ENCODE measurements around the gene SPTLC3. TPM values are rescaled to one million over a fixed set of nuclear protein-coding genes. Genes with fewer than 3 reads are reported as not detected.

The SPTLC3 gene
- total and polyA plus RNA-seq, 2 donors (not counting 1 experiment from before 2014, with no cell fraction given), result not detected

DNA sequence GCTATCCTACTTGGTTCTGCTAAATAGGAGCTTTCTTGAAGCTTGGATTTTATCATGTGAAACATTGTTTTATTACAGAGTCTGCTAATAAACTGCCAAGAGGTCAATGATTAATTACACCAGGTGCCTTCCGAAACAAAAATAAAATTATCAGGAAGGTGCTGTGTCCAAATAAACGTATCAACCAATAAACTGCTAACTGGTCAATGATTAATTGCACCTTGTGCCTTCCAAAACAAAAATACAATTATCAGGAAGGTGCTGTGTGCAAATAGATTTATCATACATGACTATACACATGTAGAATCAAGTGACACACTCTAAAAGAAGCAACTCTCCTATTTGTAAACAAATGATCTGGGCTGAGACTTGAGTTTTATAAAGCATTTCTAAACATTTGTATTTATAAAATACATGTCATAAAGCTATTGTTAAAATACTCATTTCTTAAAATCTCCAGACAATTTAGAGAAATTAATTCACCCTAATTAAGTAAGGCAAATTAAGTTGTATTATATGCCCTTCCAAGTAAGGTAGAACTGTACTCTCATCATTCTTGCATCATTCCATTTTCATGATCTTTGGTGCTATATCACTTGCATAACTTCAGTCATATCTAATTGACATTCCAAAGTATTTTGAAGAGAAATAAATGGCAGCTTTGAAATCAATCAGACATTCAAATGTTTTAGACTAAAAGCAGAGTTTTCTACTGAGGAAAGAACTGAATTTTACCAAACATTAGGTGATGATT lies 26.8 kb downstream of the SPTLC3 start:
- H3K4me3 ChIP-seq (ENCODE audit: control extremely low read depth in 1 of 5, extremely low read depth in 1 of 5, insufficient read depth in 1 of 5, low read depth in 2 of 5, low read length in 4 of 5), result no peak overlapping the region
- no peaks in the 10 kb centered on the region for H3K4me1 ChIP-seq (ENCODE audit: control insufficient read depth in 2 of 2, insufficient read depth in 2 of 2, low read length in 2 of 2)
- CTCF ChIA-PET, result no interaction called here
- H3K4me1 Mint-ChIP-seq, result no peaks in the 10 kb centered on the region
- no peaks in the 10 kb centered on the region for H3K9me3 Mint-ChIP-seq (ENCODE audit: insufficient read depth)
- H3K27ac Mint-ChIP-seq, result no peak overlapping the region
- H4K20me1 ChIP-seq (ENCODE audit: control insufficient read depth, insufficient read depth, low read length, poor library complexity, severe bottlenecking), result no peaks in the 10 kb centered on the region
- intact Hi-C loops (cut with micrococcal nuclease), result no loop called here
- TF ChIP-seq EZH2 (IDR thresholded peaks at IDR 0.05; ENCODE audit: borderline replicate concordance, insufficient read depth, low read depth, low read length, poor library complexity, severe bottlenecking), result no peak
- TF ChIP-seq, protein P1, sequence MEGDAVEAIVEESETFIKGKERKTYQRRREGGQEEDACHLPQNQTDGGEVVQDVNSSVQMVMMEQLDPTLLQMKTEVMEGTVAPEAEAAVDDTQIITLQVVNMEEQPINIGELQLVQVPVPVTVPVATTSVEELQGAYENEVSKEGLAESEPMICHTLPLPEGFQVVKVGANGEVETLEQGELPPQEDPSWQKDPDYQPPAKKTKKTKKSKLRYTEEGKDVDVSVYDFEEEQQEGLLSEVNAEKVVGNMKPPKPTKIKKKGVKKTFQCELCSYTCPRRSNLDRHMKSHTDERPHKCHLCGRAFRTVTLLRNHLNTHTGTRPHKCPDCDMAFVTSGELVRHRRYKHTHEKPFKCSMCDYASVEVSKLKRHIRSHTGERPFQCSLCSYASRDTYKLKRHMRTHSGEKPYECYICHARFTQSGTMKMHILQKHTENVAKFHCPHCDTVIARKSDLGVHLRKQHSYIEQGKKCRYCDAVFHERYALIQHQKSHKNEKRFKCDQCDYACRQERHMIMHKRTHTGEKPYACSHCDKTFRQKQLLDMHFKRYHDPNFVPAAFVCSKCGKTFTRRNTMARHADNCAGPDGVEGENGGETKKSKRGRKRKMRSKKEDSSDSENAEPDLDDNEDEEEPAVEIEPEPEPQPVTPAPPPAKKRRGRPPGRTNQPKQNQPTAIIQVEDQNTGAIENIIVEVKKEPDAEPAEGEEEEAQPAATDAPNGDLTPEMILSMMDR (IDR thresholded peaks at IDR 0.05), result no peak
- H3K4me3 Mint-ChIP-seq, result no peak overlapping the region
- no peak overlapping the region for H2AFZ ChIP-seq (ENCODE audit: insufficient read depth, low read depth, low read length, poor library complexity, severe bottlenecking)
- no peak overlapping the region for H3K9ac ChIP-seq (ENCODE audit: low read length)
- no peak for ATAC-seq (ENCODE audit: low read depth)
- H3K79me2 ChIP-seq (ENCODE audit: control insufficient read depth, insufficient read depth, low read length), result no peaks in the 10 kb centered on the region
- POLR2A ChIA-PET, result no interaction called here
- H3K27me3 ChIP-seq (replicated peaks in 1 of 4; ENCODE audit: control extremely low read depth in 1 of 4, control insufficient read depth in 3 of 4, insufficient read depth in 4 of 4, low read length in 3 of 4), result no peaks in the 10 kb centered on the region
- H3K4me2 ChIP-seq (replicated peaks; ENCODE audit: low read depth, low read length, poor library complexity, severe bottlenecking), result no peak overlapping the region
- H3K36me3 ChIP-seq (replicated peaks in 1 of 2; ENCODE audit: control extremely low read depth in 1 of 2, control insufficient read depth in 1 of 2, extremely low read depth in 1 of 2, insufficient read depth in 2 of 2, low read length in 1 of 2), result no peaks in the 10 kb centered on the region
- H3K27ac ChIP-seq (ENCODE audit: low read length in 2 of 2), result no peak overlapping the region
- H3K27me3 Mint-ChIP-seq, result no peaks in the 10 kb centered on the region
- no peaks in the 10 kb centered on the region for H3K9me3 ChIP-seq (ENCODE audit: control extremely low read depth in 1 of 3, control insufficient read depth in 2 of 3, insufficient read depth in 1 of 3, low read length in 2 of 3)
- no CpG with 5 or more reads among the region's 2 CpGs for WGBS (ENCODE audit: insufficient coverage)
- DNase-seq, result no peak

DNA sequence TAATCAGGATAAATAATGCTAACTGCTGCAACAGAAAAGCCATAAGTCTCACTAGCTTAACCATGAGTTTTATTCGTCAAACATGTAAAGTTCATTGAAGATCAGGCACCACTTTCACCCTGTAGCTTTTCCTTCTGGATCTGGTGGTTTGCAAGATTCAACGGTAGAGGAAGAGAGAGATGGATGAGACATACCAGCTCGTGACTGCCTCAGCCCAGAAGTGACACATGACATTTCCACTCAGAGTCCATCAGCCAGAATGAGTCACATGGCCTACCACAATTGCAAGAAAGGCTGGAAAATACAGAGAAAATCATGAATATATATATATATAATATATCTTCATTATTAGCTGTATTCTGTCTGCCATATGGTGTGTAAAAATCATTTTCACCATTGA lies 29.0 kb downstream of the SPTLC3 start:
- ChIA-PET CTCF (no interaction called here), POLR2A (no interaction called here)
- intact Hi-C loops (cut with micrococcal nuclease), result no loop called here
- Histone ChIP-seq H3K4me2 (replicated peaks; ENCODE audit: low read depth, low read length, poor library complexity, severe bottlenecking) (no peak overlapping the region), H3K27ac (ENCODE audit: low read length in 2 of 2) (no peak overlapping the region), H3K9ac (ENCODE audit: low read length) (no peak overlapping the region), H3K9me3 (ENCODE audit: control extremely low read depth in 1 of 3, control insufficient read depth in 2 of 3, insufficient read depth in 1 of 3, low read length in 2 of 3) (no peaks in the 10 kb centered on the region), H3K27me3 (replicated peaks in 1 of 4; ENCODE audit: control extremely low read depth in 1 of 4, control insufficient read depth in 3 of 4, insufficient read depth in 4 of 4, low read length in 3 of 4) (no peaks in the 10 kb centered on the region), H3K79me2 (ENCODE audit: control insufficient read depth, insufficient read depth, low read length) (no peaks in the 10 kb centered on the region), H3K36me3 (replicated peaks in 1 of 2; ENCODE audit: control extremely low read depth in 1 of 2, control insufficient read depth in 1 of 2, extremely low read depth in 1 of 2, insufficient read depth in 2 of 2, low read length in 1 of 2) (no peaks in the 10 kb centered on the region), H3K4me1 (ENCODE audit: control insufficient read depth in 2 of 2, insufficient read depth in 2 of 2, low read length in 2 of 2) (no peaks in the 10 kb centered on the region), H3K4me3 (ENCODE audit: control extremely low read depth in 1 of 5, extremely low read depth in 1 of 5, insufficient read depth in 1 of 5, low read depth in 2 of 5, low read length in 4 of 5) (no peak overlapping the region), H2AFZ (ENCODE audit: insufficient read depth, low read depth, low read length, poor library complexity, severe bottlenecking) (no peak overlapping the region), H4K20me1 (ENCODE audit: control insufficient read depth, insufficient read depth, low read length, poor library complexity, severe bottlenecking) (no peaks in the 10 kb centered on the region)
- no peak for ATAC-seq (ENCODE audit: low read depth)
- Mint-ChIP-seq H3K27ac (no peak overlapping the region), H3K4me3 (no peak overlapping the region), H3K4me1 (no peaks in the 10 kb centered on the region), H3K27me3 (no peaks in the 10 kb centered on the region), H3K9me3 (ENCODE audit: insufficient read depth) (no peaks in the 10 kb centered on the region)
- WGBS (ENCODE audit: insufficient coverage), result no CpG with 5 or more reads among the region's 3 CpGs
- TF ChIP-seq EZH2 (IDR thresholded peaks at IDR 0.05; ENCODE audit: borderline replicate concordance, insufficient read depth, low read depth, low read length, poor library complexity, severe bottlenecking), result no peak
- TF ChIP-seq, protein P1 (IDR thresholded peaks at IDR 0.05), result no peak
- no peak for DNase-seq
